HUES6 (cell line): Measurements from ENCODE around the gene C3AR1.
"Not testable (repeated sequence)": the region's sequence is repeated elsewhere in the genome, so short reads cannot be mapped to it uniquely, and the experiment has no call there.

Source experiments
- H3K27ac ChIP-seq: 2 replicates; pipeline ENCODE4 v1.7.0; 2013; ENCODE audit warnings: low read depth, mild to moderate bottlenecking, low read length, inconsistent platforms
- H3K27me3 ChIP-seq: 2 replicates; pipeline ENCODE4 v1.6.1; 2013; ENCODE audit warnings: low read length; ENCODE audit not compliant: control insufficient read depth, insufficient read depth
- H3K36me3 ChIP-seq: 2 replicates; pipeline ENCODE4 v1.6.1; 2013; ENCODE audit warnings: low read length; ENCODE audit not compliant: control insufficient read depth, insufficient read depth
- H3K4me1 ChIP-seq: 2 replicates; pipeline ENCODE4 v1.6.1; 2013; ENCODE audit warnings: low read length; ENCODE audit not compliant: control insufficient read depth, insufficient read depth
- H3K4me3 ChIP-seq: 2 replicates; pipeline ENCODE4 v1.5.1; 2013; ENCODE audit warnings: low read depth, low read length
- H3K9ac ChIP-seq: one replicate; pipeline ENCODE4 v1.6.1; 2013; ENCODE audit warnings: mild to moderate bottlenecking, low read length
- H3K9me3 ChIP-seq: 2 replicates; pipeline ENCODE4 v1.6.1; 2013; ENCODE audit warnings: low read depth, low read length; ENCODE audit not compliant: control insufficient read depth, insufficient read depth

The C3AR1 gene

GRCh38 chr12:8065991-8066594 lies at the start of gene C3AR1:
TSS of gene C3AR1 (minus strand) at chr12:8066359. CDS start at chr12:8060185, 6,174 bp downstream.
- Histone ChIP-seq H3K4me1 (no peaks in the 10 kb centered on the region), H3K4me3 (no peak within 1 kb of the TSS), H3K36me3 (no peaks in the 10 kb centered on the region), H3K9me3 (no peaks in the 10 kb centered on the region), H3K27me3 (no peaks in the 10 kb centered on the region), H3K27ac (no peak within 1 kb of the TSS), H3K9ac (no peak within 1 kb of the TSS)

- not testable (repeated sequence) for H3K4me3 ChIP-seq, H3K36me3 ChIP-seq, H3K9me3 ChIP-seq
Observed at GRCh38 chr12:8113117-8113516, 47.0 kb upstream of the C3AR1 start.

GRCh38 chr12:8108808-8109398 lies 42.7 kb upstream of the C3AR1 start:
- no peak overlapping the region for H3K9ac ChIP-seq
- H3K27ac ChIP-seq, result no peak overlapping the region
- no peaks in the 10 kb centered on the region for H3K4me1 ChIP-seq
- no peak overlapping the region for H3K4me3 ChIP-seq
- no peaks in the 10 kb centered on the region for H3K27me3 ChIP-seq
- peaks cover 7% of the 10 kb centered on the region for H3K9me3 ChIP-seq
- H3K36me3 ChIP-seq, result no peaks in the 10 kb centered on the region

More at GRCh38 chr12:8113117-8113516, 47.0 kb upstream of the C3AR1 start:
- not testable (repeated sequence) for H3K4me1 ChIP-seq, H3K9ac ChIP-seq, H3K27ac ChIP-seq, H3K27me3 ChIP-seq

- H3K27me3 ChIP-seq, result no peaks in the 10 kb centered on the region
- peaks cover 6% of the 10 kb centered on the region; the same call in 1 of the 2 replicates for H3K9me3 ChIP-seq
- H3K4me3 ChIP-seq, result no peak overlapping the region
- H3K36me3 ChIP-seq, result peaks cover 28% of the 10 kb centered on the region
- H3K27ac ChIP-seq, result no peak overlapping the region
- H3K9ac ChIP-seq, result no peak overlapping the region
- H3K4me1 ChIP-seq, result no peaks in the 10 kb centered on the region
Observed at GRCh38 chr12:8099235-8099634, 33.1 kb upstream of the C3AR1 start.

- H3K9me3 ChIP-seq, result no peaks in the 10 kb centered on the region
- no peak overlapping the region for H3K4me3 ChIP-seq
- H3K27me3 ChIP-seq, result no peaks in the 10 kb centered on the region
- peaks cover 56% of the 10 kb centered on the region for H3K36me3 ChIP-seq
- H3K4me1 ChIP-seq, result no peaks in the 10 kb centered on the region
- H3K9ac ChIP-seq, result no peak overlapping the region
- H3K27ac ChIP-seq, result no peak overlapping the region
Observed at GRCh38 chr12:8096281-8096915, 30.2 kb upstream of the C3AR1 start.

- no peak overlapping the region for H3K27ac ChIP-seq
- no peaks in the 10 kb centered on the region for H3K4me1 ChIP-seq
- H3K9ac ChIP-seq, result no peak overlapping the region
- H3K4me3 ChIP-seq, result no peak overlapping the region
- H3K9me3 ChIP-seq, result no peaks in the 10 kb centered on the region
- H3K36me3 ChIP-seq, result peaks cover 74% of the 10 kb centered on the region
- no peaks in the 10 kb centered on the region for H3K27me3 ChIP-seq
Observed at GRCh38 chr12:8093291-8093690, 27.1 kb upstream of the C3AR1 start.

- Histone ChIP-seq H3K9ac (no peak overlapping the region), H3K4me1 (no peaks in the 10 kb centered on the region), H3K27ac (no peak overlapping the region), H3K4me3 (no peak overlapping the region), H3K36me3 (peaks cover 50% of the 10 kb centered on the region), H3K9me3 (no peaks in the 10 kb centered on the region), H3K27me3 (no peaks in the 10 kb centered on the region)
Observed at GRCh38 chr12:8089716-8090115, 23.6 kb upstream of the C3AR1 start.

GRCh38 chr12:8089277-8089676 lies 23.1 kb upstream of the C3AR1 start:
- peaks cover 46% of the 10 kb centered on the region for H3K36me3 ChIP-seq
- not testable (repeated sequence) for H3K4me1 ChIP-seq

GRCh38 chr12:8088574-8088973 lies 22.4 kb upstream of the C3AR1 start:
- H3K27me3 ChIP-seq, result no peaks in the 10 kb centered on the region
- no peaks in the 10 kb centered on the region for H3K9me3 ChIP-seq
- H3K36me3 ChIP-seq, result peaks cover 40% of the 10 kb centered on the region
- no peak overlapping the region for H3K9ac ChIP-seq
- H3K4me1 ChIP-seq, result no peaks in the 10 kb centered on the region
- no peak overlapping the region for H3K4me3 ChIP-seq
- no peak overlapping the region for H3K27ac ChIP-seq

More at GRCh38 chr12:8089277-8089676, 23.1 kb upstream of the C3AR1 start:
- not testable (repeated sequence) for H3K27ac ChIP-seq, H3K9ac ChIP-seq, H3K9me3 ChIP-seq, H3K27me3 ChIP-seq, H3K4me3 ChIP-seq

GRCh38 chr12:8087666-8088065 lies 21.5 kb upstream of the C3AR1 start:
- H3K36me3 ChIP-seq, result peaks cover 31% of the 10 kb centered on the region
- no peak overlapping the region for H3K27ac ChIP-seq
- no peak overlapping the region for H3K4me3 ChIP-seq
- H3K27me3 ChIP-seq, result no peaks in the 10 kb centered on the region
- no peaks in the 10 kb centered on the region for H3K9me3 ChIP-seq
- H3K4me1 ChIP-seq, result peaks cover 4% of the 10 kb centered on the region; the same call in 1 of the 2 replicates
- no peak overlapping the region for H3K9ac ChIP-seq

GRCh38 chr12:8084351-8084750 lies 18.2 kb upstream of the C3AR1 start:
- not testable (repeated sequence) for H3K9ac ChIP-seq, H3K9me3 ChIP-seq, H3K4me1 ChIP-seq, H3K36me3 ChIP-seq, H3K27me3 ChIP-seq, H3K27ac ChIP-seq, H3K4me3 ChIP-seq
